Mononuclear cell (primary cell): Measurements from ENCODE around the gene CTSK. TPM values are rescaled to one million over a fixed set of nuclear protein-coding genes. Genes with fewer than 3 reads are reported as not detected.
A peak's percentile ranks its signal among the peaks of the same experiment; 100 is the strongest.
"Not testable (repeated sequence)": the region's sequence is repeated elsewhere in the genome, so short reads cannot be mapped to it uniquely, and the experiment has no call there.

ENCODE experiments used
- H3K27me3 ChIP-seq: 2 replicates; pipeline ENCODE4 v1.6.0; 2011; ENCODE audit warnings: low read length, control low read depth; ENCODE audit not compliant: insufficient read depth
- H3K4me1 ChIP-seq: 2 replicates; pipeline ENCODE4 v1.5.1; 2011; ENCODE audit warnings: mild to moderate bottlenecking, low read length, control low read depth; ENCODE audit not compliant: insufficient read depth
- H3K4me3 ChIP-seq: 2 replicates; pipeline ENCODE4 v1.5.1; 2011; ENCODE audit warnings: mild to moderate bottlenecking, low read length, moderate library complexity
- H3K9me3 ChIP-seq: 2 replicates; pipeline ENCODE4 v1.5.1; 2011; ENCODE audit warnings: low read depth, mild to moderate bottlenecking, control low read depth, low read length
- total RNA-seq: library from RNA; depleted of rRNA; stranded (reverse); fragments of >200 nt; gene quantifications from one replicate; pipeline ENCODE4 v1.2.3, GENCODE V29; 2012

Gene CTSK
- total RNA-seq, 1 donor, result 8.1 TPM

DNA sequence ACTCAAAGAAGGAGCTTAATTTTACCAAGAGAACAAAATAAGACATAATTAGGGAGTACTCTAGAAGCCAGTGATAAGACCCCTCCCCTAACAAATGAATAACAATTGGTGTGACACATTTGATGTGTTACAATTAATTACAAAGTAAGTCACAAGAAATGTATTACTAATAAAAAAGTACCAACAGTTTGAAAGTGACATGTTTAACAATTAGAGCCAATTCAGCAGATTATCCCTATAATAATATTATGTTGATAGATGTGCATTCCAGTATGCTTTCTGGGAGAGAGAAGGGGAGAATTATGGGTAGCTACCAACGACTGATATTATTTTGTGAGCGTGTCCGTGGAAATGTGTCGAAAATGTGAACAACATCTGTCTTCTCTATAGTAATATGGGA is 19.1 kb downstream of the CTSK start:
- no peak overlapping the region for H3K4me3 ChIP-seq
- no peaks in the 10 kb centered on the region for H3K9me3 ChIP-seq
- H3K4me1 ChIP-seq, result peaks cover 70% of the 10 kb centered on the region
- H3K27me3 ChIP-seq, result no peaks in the 10 kb centered on the region

DNA sequence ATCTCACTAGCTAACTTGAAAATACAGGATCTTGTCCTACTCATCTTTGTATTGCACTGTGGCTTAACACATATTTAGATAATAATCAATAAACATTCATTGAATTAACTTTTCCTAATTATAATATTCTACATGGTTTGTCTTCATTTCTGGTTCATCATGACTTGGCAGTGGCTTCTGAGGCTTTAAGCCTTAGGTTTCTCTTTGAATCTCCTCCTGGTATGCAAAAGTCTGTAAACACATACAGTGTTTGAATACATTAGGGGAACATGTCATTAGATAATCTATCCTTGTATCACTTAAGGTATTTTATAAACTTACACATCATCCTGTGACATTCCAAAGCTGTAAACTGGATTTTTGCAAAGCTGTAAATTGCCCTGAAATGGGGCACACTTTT is 20.6 kb downstream of the CTSK start:
- Histone ChIP-seq H3K4me3 (no peak overlapping the region), H3K27me3 (no peaks in the 10 kb centered on the region), H3K4me1 (peaks cover 58% of the 10 kb centered on the region), H3K9me3 (no peaks in the 10 kb centered on the region)

DNA sequence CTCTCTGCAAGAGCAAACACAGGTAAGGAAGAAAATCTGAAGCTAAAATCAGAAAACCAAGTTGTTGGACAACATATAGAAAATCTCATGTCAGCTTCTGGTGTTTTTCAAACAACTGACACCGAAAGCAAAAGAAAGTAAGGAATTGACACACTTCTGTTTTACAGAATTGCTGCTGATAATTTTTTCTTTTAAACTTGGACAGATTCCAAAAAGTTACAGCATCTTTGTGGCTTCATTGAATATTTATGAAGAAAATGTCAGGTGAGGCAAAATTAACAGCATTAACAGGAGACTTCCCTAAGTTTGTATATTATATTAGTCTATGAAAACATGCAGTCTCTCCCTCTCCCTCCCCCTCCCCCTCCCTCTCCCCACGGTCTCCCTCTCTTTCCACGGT is 27.6 kb downstream of the CTSK start:
- Histone ChIP-seq H3K4me3 (no peak overlapping the region), H3K4me1 (peaks cover 40% of the 10 kb centered on the region), H3K27me3 (no peaks in the 10 kb centered on the region), H3K9me3 (no peaks in the 10 kb centered on the region)

DNA sequence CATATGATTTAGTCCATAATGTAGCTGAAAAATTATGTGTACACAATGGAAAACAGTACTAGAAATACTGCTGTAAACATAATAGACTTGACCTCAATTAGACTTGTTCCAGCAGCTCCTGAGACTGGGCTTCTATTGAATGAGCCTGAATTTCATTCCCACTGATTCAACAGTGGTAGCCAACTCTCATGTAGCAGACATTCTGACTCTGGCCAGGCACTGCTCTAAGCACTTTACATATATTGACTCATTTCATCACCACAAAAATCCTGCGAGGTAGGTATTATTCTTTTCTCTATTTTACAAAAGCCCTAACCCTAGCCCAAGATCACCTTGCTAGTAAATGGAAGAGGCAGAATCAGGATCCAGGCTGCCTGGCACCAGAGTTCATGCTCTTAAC is 29.7 kb downstream of the CTSK start:
- peaks cover 54% of the 10 kb centered on the region for H3K4me1 ChIP-seq

DNA sequence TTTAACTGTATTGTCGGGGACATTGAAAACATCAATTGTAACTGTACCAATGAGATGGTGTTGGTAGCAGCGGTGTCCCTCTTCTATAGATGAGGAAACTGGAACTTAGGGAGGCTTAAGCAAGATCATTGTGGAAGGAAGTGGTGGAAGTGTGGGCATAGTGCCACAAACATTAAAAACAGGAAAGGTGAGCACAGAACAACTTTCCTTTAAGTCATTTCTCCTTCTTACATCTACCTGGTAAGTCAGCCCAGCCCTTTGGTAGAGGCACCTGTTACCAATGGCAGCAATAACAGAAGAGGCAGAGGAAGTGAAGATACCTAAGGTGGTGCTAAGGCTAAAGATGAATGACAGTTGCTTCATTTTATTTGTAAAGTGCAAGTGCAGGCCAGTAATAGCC is 30.5 kb downstream of the CTSK start:
- no peaks in the 10 kb centered on the region for H3K9me3 ChIP-seq
- H3K4me1 ChIP-seq, result peaks cover 54% of the 10 kb centered on the region
- no peak overlapping the region for H3K4me3 ChIP-seq
- no peaks in the 10 kb centered on the region for H3K27me3 ChIP-seq

More for the DNA sequence above, 29.7 kb downstream of the CTSK start:
- Histone ChIP-seq H3K9me3 (no peaks in the 10 kb centered on the region), H3K27me3 (no peaks in the 10 kb centered on the region), H3K4me3 (no peak overlapping the region)

DNA sequence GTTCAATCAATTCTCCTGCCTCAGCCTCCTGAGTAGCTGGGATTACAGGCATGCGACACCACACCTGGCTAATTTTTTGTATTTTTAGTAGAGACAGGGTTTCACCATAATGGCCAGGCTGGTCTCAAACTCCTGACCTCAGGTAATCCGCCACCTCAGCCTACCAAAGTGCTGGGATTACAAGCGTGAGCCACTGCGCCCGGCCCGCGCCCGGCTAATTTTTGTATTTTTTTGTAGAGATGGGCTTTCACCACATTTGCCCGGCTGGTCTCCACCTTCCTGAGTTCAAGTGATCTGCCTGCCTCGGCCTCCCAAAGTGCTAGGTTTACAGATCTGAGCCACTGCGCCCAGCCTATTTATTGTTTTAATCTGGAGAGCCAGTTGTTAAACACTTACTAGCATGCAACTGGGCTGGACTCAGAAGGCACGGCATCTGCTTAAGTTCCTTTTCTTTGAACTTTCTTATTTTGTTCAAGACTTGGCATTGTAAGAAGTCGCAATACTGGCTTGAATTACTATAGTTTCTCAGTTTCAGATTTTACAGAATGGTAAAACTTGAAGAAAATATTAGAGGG is 32.0 kb downstream of the CTSK start:
- not testable (repeated sequence) for H3K9me3 ChIP-seq, H3K27me3 ChIP-seq, H3K4me3 ChIP-seq
- peaks cover 64% of the 10 kb centered on the region for H3K4me1 ChIP-seq

DNA sequence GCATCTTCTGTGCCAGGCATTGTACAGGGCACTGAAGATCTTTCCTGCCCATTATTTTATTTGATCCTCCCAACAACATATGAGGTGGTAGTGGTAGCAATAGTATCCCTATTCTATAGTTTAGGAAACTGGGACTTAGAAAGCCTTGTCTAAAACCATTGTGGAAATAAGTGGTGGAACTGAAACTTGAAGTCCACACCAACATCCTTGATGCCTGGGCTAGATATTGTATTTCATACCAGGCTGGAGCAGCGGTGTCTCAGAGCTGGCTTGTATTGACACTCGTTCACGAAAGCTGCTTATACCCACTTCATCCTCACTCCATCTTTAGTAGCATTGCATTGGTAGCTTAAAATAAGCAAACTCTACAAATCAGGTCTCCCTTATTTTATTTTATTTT is 32.8 kb downstream of the CTSK start:
- no peaks in the 10 kb centered on the region for H3K27me3 ChIP-seq
- no peaks in the 10 kb centered on the region for H3K9me3 ChIP-seq
- peaks cover 70% of the 10 kb centered on the region for H3K4me1 ChIP-seq
- no peak overlapping the region for H3K4me3 ChIP-seq

DNA sequence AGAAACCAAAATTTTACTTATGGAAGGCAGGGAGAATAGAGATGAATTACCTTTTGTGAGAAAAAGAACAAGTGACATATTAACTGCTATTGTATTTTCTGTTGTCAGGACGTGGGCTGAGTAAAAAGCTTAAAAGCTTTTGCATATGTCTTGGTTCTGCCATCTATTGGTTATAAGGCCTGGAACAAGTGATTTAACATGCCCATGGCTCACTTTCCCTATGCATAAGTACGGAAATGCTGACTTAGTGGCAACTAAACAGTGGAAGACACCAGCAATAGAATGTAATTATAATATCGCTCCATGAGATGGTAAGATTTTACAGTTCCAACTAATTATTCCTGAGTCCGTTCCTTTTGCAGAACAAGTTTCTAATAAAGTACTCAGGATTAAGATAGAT is 35.7 kb downstream of the CTSK start:
- Histone ChIP-seq H3K4me1 (peaks cover 51% of the 10 kb centered on the region), H3K4me3 (no peak overlapping the region)

DNA sequence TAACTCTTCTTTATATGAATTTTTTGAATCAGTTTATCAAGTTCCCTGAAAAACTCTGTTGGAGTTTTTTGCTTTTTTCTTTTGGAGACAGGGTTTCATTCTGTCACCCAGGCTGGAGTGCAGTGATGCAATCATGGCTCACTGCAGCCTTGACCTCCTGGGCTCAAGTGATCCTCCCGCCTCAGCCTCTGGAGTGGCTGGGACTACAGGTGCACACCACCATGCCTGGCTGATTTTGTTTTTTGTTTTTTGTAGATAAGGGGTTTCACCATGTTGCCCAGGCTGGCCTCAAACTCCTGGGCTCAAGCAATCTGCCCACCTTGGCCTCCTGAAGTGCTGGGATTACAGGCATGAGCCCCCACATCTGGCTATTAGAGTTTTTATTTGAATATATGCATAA is 40.4 kb downstream of the CTSK start:
- not testable (repeated sequence) for H3K4me3 ChIP-seq, H3K9me3 ChIP-seq, H3K27me3 ChIP-seq
- H3K4me1 ChIP-seq, result peaks cover 40% of the 10 kb centered on the region

More for the DNA sequence above, 35.7 kb downstream of the CTSK start:
- Histone ChIP-seq H3K9me3 (no peaks in the 10 kb centered on the region), H3K27me3 (no peaks in the 10 kb centered on the region)

DNA sequence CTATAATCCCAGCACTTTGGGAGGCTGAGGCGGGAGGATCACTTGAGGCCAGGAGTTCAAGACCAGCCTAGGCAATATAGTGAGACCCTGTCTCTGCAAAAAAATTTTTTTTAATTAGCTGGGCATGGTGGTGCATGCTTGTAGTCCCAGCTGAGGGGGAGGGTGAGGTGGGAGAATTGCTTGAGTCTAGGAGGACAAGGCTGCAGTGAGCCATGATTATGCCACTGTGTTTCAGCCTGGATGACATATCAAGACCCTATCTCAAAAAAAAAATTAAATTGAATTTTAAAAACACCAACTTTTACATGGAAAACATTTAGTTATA is 42.1 kb downstream of the CTSK start:
- H3K9me3 ChIP-seq, H3K27me3 ChIP-seq: not testable (repeated sequence)
- peak overlapping the region; percentile 73 for H3K4me3 ChIP-seq
- H3K4me1 ChIP-seq, result peaks cover 33% of the 10 kb centered on the region

DNA sequence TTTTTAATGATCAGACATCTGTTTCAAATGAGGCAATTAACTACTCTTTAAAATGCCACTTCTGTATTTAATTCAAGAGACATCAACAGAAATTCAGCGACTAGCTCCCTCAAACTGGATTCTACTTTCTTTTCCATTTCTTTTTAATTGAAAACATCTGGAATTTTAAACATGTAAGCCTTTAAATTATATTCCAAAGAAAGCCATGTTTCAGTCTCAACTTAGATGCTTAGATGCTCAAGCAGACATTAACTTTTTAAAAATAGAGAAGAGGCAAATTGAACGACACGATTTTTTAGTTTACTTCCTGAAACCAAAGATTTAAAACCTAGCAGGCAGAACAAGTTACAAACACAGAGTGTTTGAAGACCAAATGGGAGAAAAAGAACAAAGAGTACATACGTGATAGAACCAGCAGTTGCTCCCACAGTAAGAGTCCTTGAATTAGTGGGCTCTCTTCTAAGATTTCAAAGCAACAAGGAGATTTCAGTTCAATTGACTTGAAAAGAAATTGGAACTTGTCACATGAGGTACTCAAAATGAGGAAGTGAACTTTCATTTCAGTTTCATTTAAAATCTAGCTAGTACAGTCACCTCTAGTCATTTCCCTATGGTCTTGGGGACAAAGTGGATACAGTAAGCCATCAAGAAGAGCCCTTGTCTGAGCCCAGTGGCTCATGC is 42.6 kb downstream of the CTSK start, which contains the start of gene CTSS:
Gene CTSS (minus strand): TSS at position 483 of the 681 bp plus-strand sequence. CDS start 1,015 bp downstream, outside the sequence.
- H3K4me3 ChIP-seq, result peak within 1 kb of the TSS; percentile 73
- H3K4me1 ChIP-seq, result peaks cover 33% of the 10 kb centered on the region
- H3K27me3 ChIP-seq, result no peaks in the 10 kb centered on the region
- H3K9me3 ChIP-seq, result no peaks in the 10 kb centered on the region

DNA sequence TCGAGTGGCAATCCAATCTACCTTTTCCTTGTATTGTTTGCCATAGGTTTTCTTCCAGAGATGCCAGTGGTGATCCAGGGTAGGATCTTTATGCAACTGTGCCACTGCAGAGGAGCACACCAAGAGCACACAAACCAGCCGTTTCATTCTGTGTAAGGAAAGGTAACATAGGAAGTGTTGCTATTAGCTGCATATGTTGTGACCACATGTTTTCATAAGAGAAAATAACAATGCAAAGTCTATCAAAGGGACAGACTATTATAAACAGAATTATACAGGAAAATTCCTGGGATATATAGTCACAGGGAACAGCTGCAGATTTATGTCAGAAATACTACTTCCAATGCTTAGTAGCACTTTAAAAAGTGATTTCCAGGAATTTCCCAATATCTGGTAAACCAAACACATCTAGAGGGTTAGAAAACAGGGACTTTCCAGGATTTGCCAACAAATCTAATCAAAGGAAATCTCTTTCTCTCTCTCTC is 43.4 kb downstream of the CTSK start:
- Histone ChIP-seq H3K4me1 (peaks cover 37% of the 10 kb centered on the region), H3K9me3 (no peaks in the 10 kb centered on the region), H3K4me3 (peak overlapping the region; percentile 73), H3K27me3 (no peaks in the 10 kb centered on the region)

DNA sequence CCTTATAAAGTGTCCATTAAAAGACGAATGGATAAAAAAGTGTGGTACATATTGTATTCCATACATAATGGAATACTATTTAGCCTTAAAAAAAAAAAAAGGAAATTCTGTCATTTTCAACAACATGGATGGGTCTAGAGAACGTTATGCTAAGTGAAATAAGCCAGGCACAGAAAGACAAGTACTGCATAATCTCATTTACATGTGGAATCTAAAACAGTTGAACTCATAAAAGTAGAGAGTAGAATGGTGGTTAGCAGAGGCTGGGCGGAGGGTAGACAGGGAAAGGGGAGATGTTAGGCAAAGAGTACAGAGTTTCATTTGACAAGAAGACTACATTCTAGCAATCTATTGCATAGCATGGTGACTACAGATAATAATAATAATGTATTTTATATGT is 45.0 kb downstream of the CTSK start:
- peak overlapping the region; percentile 73 for H3K4me3 ChIP-seq
- H3K9me3 ChIP-seq, result no peaks in the 10 kb centered on the region
- H3K4me1 ChIP-seq, result peaks cover 50% of the 10 kb centered on the region
- H3K27me3 ChIP-seq, result no peaks in the 10 kb centered on the region

DNA sequence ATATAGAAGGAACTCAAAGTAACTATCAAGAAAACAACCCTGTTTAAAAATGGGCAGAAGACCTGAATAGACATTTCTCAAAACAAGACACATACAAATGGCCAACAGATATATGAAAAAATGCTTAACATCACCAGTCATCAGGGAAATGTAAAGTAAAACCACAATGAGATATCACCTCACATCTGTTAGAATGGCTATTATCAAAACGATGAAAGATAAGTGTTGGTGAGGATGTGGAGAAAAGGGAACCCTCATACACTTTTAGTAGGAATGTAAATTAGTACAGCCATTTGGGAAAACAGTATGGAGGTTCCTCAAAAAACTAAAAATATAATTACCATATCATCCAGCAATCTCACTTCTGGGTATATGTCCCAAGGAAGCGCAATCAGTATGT is 45.5 kb downstream of the CTSK start:
- peaks cover 50% of the 10 kb centered on the region for H3K4me1 ChIP-seq
- no peaks in the 10 kb centered on the region for H3K27me3 ChIP-seq
- H3K4me3 ChIP-seq, result peak overlapping the region; percentile 73
- no peaks in the 10 kb centered on the region for H3K9me3 ChIP-seq

DNA sequence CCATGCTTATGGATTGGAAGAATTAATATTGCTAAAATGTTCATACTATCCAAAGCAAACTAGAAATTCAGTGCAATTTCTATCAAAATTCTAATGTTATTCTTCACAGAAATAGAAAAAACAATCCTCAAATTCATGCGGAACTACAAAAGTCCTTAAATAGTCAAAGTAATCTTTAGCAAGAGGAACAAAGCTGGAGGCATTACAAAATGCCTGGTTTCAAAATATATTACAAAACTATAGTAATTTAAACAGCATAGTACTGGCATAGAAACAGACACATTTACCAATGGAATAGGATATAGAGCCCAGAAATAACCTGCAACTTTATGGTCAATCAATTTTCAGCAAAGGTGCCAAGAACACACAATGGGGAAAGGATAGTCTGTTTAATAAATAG is 46.3 kb downstream of the CTSK start:
- Histone ChIP-seq H3K27me3 (no peaks in the 10 kb centered on the region), H3K9me3 (no peaks in the 10 kb centered on the region), H3K4me3 (peak overlapping the region; percentile 73), H3K4me1 (peaks cover 49% of the 10 kb centered on the region)

DNA sequence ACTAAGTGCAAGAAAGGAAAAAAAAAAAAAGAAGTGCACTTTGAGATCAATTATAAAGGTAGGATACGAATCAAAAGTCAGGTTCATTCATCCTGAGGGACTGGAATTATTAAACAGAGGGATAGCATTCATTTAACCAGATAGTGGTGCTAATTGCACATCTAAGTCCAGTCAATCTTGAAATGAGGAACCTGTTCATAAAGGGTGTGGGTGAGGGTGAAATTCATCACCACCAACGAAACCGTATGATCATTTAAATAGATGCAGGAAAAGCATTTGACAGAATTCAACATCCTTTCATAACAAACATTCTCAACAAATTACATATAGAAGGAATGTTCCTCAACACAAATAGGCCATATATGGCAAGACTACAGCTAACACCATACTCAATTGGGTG is 48.0 kb downstream of the CTSK start:
- Histone ChIP-seq H3K9me3 (no peaks in the 10 kb centered on the region), H3K4me3 (peak overlapping the region; percentile 73), H3K27me3 (no peaks in the 10 kb centered on the region), H3K4me1 (peaks cover 38% of the 10 kb centered on the region)
